Measurements from ENCODE around the gene KCNH1. TPM values are rescaled to one million over a fixed set of nuclear protein-coding genes. Genes with fewer than 3 reads are reported as not detected.
"Not testable (repeated sequence)": the region's sequence is repeated elsewhere in the genome, so short reads cannot be mapped to it uniquely, and the experiment has no call there.

The KCNH1 gene
- total RNA-seq, 2 experiments from 2014 or later, result not detected

GRCh38 chr1:211024901-211025300 is 109.0 kb downstream of the KCNH1 start:
- no peak overlapping the region for H3K27ac Mint-ChIP-seq
- ChIA-PET CTCF (no interaction called here), POLR2A (no interaction called here)
- no peak for DNase-seq
- intact Hi-C loops (cut with micrococcal nuclease), result no loop called here
- no peaks in the 10 kb centered on the region for H3K4me1 Mint-ChIP-seq (ENCODE audit: low read depth)
- peaks cover 8% of the 10 kb centered on the region for H3K27me3 Mint-ChIP-seq
- no peaks in the 10 kb centered on the region for H3K36me3 Mint-ChIP-seq
- H3K9me3 Mint-ChIP-seq, result no peaks in the 10 kb centered on the region
- no peak overlapping the region for H3K4me3 Mint-ChIP-seq

- H3K27me3 Mint-ChIP-seq, result peaks cover 21% of the 10 kb centered on the region
- no peaks in the 10 kb centered on the region for H3K4me1 Mint-ChIP-seq (ENCODE audit: low read depth)
- CTCF ChIA-PET, result no interaction called here
These were observed 114.7 kb downstream of the KCNH1 start for GRCh38 chr1:211019266-211019665.

GRCh38 chr1:211018690-211019089 is 115.3 kb downstream of the KCNH1 start:
- peaks cover 21% of the 10 kb centered on the region for H3K27me3 Mint-ChIP-seq
- intact Hi-C loops (cut with micrococcal nuclease), result no loop called here

More at GRCh38 chr1:211019266-211019665, 114.7 kb downstream of the KCNH1 start:
- no peaks in the 10 kb centered on the region for H3K9me3 Mint-ChIP-seq
- no peak overlapping the region for H3K4me3 Mint-ChIP-seq
- intact Hi-C loops (cut with micrococcal nuclease), result no loop called here
- POLR2A ChIA-PET, result no interaction called here
- no peak overlapping the region for H3K27ac Mint-ChIP-seq
- no peak for DNase-seq
- H3K36me3 Mint-ChIP-seq, result no peaks in the 10 kb centered on the region

GRCh38 chr1:211017075-211017718 is 116.8 kb downstream of the KCNH1 start:
- ChIA-PET POLR2A (no interaction called here), CTCF (no interaction called here)
- intact Hi-C loops (cut with micrococcal nuclease), result no loop called here
- Mint-ChIP-seq H3K36me3 (no peaks in the 10 kb centered on the region), H3K27ac (no peak overlapping the region), H3K4me1 (ENCODE audit: low read depth) (no peaks in the 10 kb centered on the region), H3K4me3 (no peak overlapping the region), H3K9me3 (no peaks in the 10 kb centered on the region), H3K27me3 (peaks cover 21% of the 10 kb centered on the region)
- no peak for DNase-seq

More at GRCh38 chr1:211018690-211019089, 115.3 kb downstream of the KCNH1 start:
- H3K36me3 Mint-ChIP-seq, result no peaks in the 10 kb centered on the region
- POLR2A ChIA-PET, result no interaction called here
- H3K4me3 Mint-ChIP-seq, result no peak overlapping the region
- H3K4me1 Mint-ChIP-seq (ENCODE audit: low read depth), result no peaks in the 10 kb centered on the region
- DNase-seq, result no peak
- CTCF ChIA-PET, result no interaction called here
- H3K27ac Mint-ChIP-seq, result no peak overlapping the region
- H3K9me3 Mint-ChIP-seq, result no peaks in the 10 kb centered on the region

- no peaks in the 10 kb centered on the region for H3K9me3 Mint-ChIP-seq
- intact Hi-C loops (cut with micrococcal nuclease), result no loop called here
- ChIA-PET CTCF (interaction anchor here (2.1 kb wide), 1 partner anchor 120 kb away, joined by 5 read pairs; the partner anchor contains the start of gene KCNH1), POLR2A (no interaction called here)
- H3K36me3 Mint-ChIP-seq, result no peaks in the 10 kb centered on the region
- no peak overlapping the region for H3K4me3 Mint-ChIP-seq
- H3K4me1 Mint-ChIP-seq (ENCODE audit: low read depth), result no peaks in the 10 kb centered on the region
- H3K27ac Mint-ChIP-seq, result no peak overlapping the region
- peaks cover 26% of the 10 kb centered on the region for H3K27me3 Mint-ChIP-seq
- no peak for DNase-seq
These were observed 119.7 kb downstream of the KCNH1 start for GRCh38 chr1:211014275-211014674.

GRCh38 chr1:211013346-211014240 is 120.4 kb downstream of the KCNH1 start:
- Mint-ChIP-seq H3K9me3 (no peaks in the 10 kb centered on the region), H3K4me1 (ENCODE audit: low read depth) (no peaks in the 10 kb centered on the region), H3K27ac (no peak overlapping the region), H3K4me3 (no peak overlapping the region), H3K36me3 (no peaks in the 10 kb centered on the region), H3K27me3 (peaks cover 26% of the 10 kb centered on the region)
- ChIA-PET CTCF (interaction anchor here (2.1 kb wide), 1 partner anchor 120 kb away, joined by 5 read pairs; the partner anchor contains the start of gene KCNH1), POLR2A (no interaction called here)
- no peak for DNase-seq
- intact Hi-C loops (cut with micrococcal nuclease), result no loop called here

- intact Hi-C loops (cut with micrococcal nuclease); H3K4me1 Mint-ChIP-seq (ENCODE audit: low read depth); H3K27ac Mint-ChIP-seq; POLR2A ChIA-PET; H3K4me3 Mint-ChIP-seq; H3K36me3 Mint-ChIP-seq; CTCF ChIA-PET; H3K9me3 Mint-ChIP-seq; DNase-seq: not testable (repeated sequence)
- H3K27me3 Mint-ChIP-seq, result peaks cover 17% of the 10 kb centered on the region
These were observed 122.8 kb downstream of the KCNH1 start for GRCh38 chr1:211011128-211011527.

- peaks cover 17% of the 10 kb centered on the region for H3K27me3 Mint-ChIP-seq
- no peak overlapping the region for H3K27ac Mint-ChIP-seq
- H3K36me3 Mint-ChIP-seq, result no peaks in the 10 kb centered on the region
- no peaks in the 10 kb centered on the region for H3K4me1 Mint-ChIP-seq (ENCODE audit: low read depth)
- intact Hi-C loops (cut with micrococcal nuclease), result no loop called here
- CTCF ChIA-PET, result no interaction called here
- POLR2A ChIA-PET, result no interaction called here
- DNase-seq, result no peak
- H3K9me3 Mint-ChIP-seq, result no peaks in the 10 kb centered on the region
- no peak overlapping the region for H3K4me3 Mint-ChIP-seq
These were observed 124.0 kb downstream of the KCNH1 start for GRCh38 chr1:211009944-211010343.

GRCh38 chr1:211007830-211008229 is 126.1 kb downstream of the KCNH1 start:
- H3K4me3 Mint-ChIP-seq, result no peak overlapping the region
- H3K36me3 Mint-ChIP-seq, result no peaks in the 10 kb centered on the region
- H3K4me1 Mint-ChIP-seq (ENCODE audit: low read depth), result no peaks in the 10 kb centered on the region
- intact Hi-C loops (cut with micrococcal nuclease), result no loop called here
- POLR2A ChIA-PET, result no interaction called here
- peaks cover 12% of the 10 kb centered on the region for H3K27me3 Mint-ChIP-seq
- no peak for DNase-seq
- no peak overlapping the region for H3K27ac Mint-ChIP-seq
- no peaks in the 10 kb centered on the region for H3K9me3 Mint-ChIP-seq
- CTCF ChIA-PET, result no interaction called here

- H3K27ac Mint-ChIP-seq; H3K4me1 Mint-ChIP-seq (ENCODE audit: low read depth); H3K9me3 Mint-ChIP-seq; H3K4me3 Mint-ChIP-seq; H3K36me3 Mint-ChIP-seq; CTCF ChIA-PET; DNase-seq; POLR2A ChIA-PET; intact Hi-C loops (cut with micrococcal nuclease): not testable (repeated sequence)
- H3K27me3 Mint-ChIP-seq, result peaks cover 19% of the 10 kb centered on the region
These were observed 138.0 kb downstream of the KCNH1 start for GRCh38 chr1:210995931-210996330.

GRCh38 chr1:210992837-210993236 is 141.1 kb downstream of the KCNH1 start:
- ChIA-PET CTCF (no interaction called here), POLR2A (no interaction called here)
- Mint-ChIP-seq H3K27me3 (peaks cover 18% of the 10 kb centered on the region), H3K36me3 (no peaks in the 10 kb centered on the region), H3K4me3 (no peak overlapping the region), H3K27ac (no peak overlapping the region), H3K4me1 (ENCODE audit: low read depth) (no peaks in the 10 kb centered on the region), H3K9me3 (no peaks in the 10 kb centered on the region)
- no peak for DNase-seq
- intact Hi-C loops (cut with micrococcal nuclease), result no loop called here

- DNase-seq, result no peak
- Mint-ChIP-seq H3K27ac (no peak overlapping the region), H3K36me3 (no peaks in the 10 kb centered on the region), H3K4me3 (no peak overlapping the region), H3K9me3 (peaks cover 5% of the 10 kb centered on the region), H3K4me1 (ENCODE audit: low read depth) (no peaks in the 10 kb centered on the region), H3K27me3 (peaks cover 22% of the 10 kb centered on the region)
- intact Hi-C loops (cut with micrococcal nuclease), result no loop called here
- POLR2A ChIA-PET, result no interaction called here
- CTCF ChIA-PET, result no interaction called here
These were observed 144.0 kb downstream of the KCNH1 start for GRCh38 chr1:210989905-210990304.

- H3K36me3 Mint-ChIP-seq, result no peaks in the 10 kb centered on the region
- H3K4me3 Mint-ChIP-seq, result no peak overlapping the region
- peaks cover 2% of the 10 kb centered on the region for H3K27me3 Mint-ChIP-seq
- ChIA-PET POLR2A (no interaction called here), CTCF (no interaction called here)
- no peaks in the 10 kb centered on the region for H3K4me1 Mint-ChIP-seq (ENCODE audit: low read depth)
- H3K9me3 Mint-ChIP-seq, result peaks cover 11% of the 10 kb centered on the region
- intact Hi-C loops (cut with micrococcal nuclease), result no loop called here
- no peak overlapping the region for H3K27ac Mint-ChIP-seq
- DNase-seq, result no peak
These were observed 152.5 kb downstream of the KCNH1 start for GRCh38 chr1:210981490-210981889.
